CD4-positive, alpha-beta T cell (primary cell): ENCODE measurements around the gene LST1. TPM values are rescaled to one million over a fixed set of nuclear protein-coding genes. Genes with fewer than 3 reads are reported as not detected.

Source experiments
- ATAC-seq: fragments of 200-7000 bp; cut with Tn5 transposase; one replicate; pipeline ENCODE4 v1.10.0; 2022; ENCODE audit warnings: mild to moderate bottlenecking; ENCODE audit not compliant: poor library complexity
- CTCF ChIA-PET: fragments of 350-600 bp; sonication (Branson Sonifier 250); formaldehyde crosslinking; loops from one replicate; lab custom pipeline; 2021; ENCODE audit warnings: antibody characterized with exemption, inconsistent platforms; lab: Charles Lee
- POLR2A ChIA-PET: fragments of 350-600 bp; sonication (Branson Sonifier 250); formaldehyde crosslinking; loops from one replicate; lab custom pipeline; 2021; ENCODE audit warnings: antibody characterized with exemption, inconsistent platforms; lab: Charles Lee
- DNase-seq, 14 experiments: peaks; one replicate each; pipeline ENCODE4 v3.0.0-alpha.2; 2013 to 2020; ENCODE audit warnings: mixed read lengths in 2 of 14
- H3K27ac ChIP-seq, 2 donors: one replicate each; pipeline versions ENCODE4 v1.5.1 to v1.7.0; 2013; ENCODE audit warnings: low read length in 2 of 2, low read depth in 1 of 2, mild to moderate bottlenecking in 1 of 2
- H3K27me3 ChIP-seq, 2 experiments: 1 replicate in 1 of 2; 2 replicates in 1 of 2; pipeline versions ENCODE4 v1.6.1 to v1.7.0; 2013; ENCODE audit warnings: low read length in 2 of 2, control low read depth in 1 of 2, mild to moderate bottlenecking in 1 of 2, moderate library complexity in 1 of 2; ENCODE audit not compliant: insufficient read depth in 2 of 2, control insufficient read depth in 1 of 2
- H3K36me3 ChIP-seq: one replicate; pipeline ENCODE4 v1.6.1; 2013; ENCODE audit warnings: low read length, control low read depth; ENCODE audit not compliant: insufficient read depth
- H3K4me1 ChIP-seq: one replicate; pipeline ENCODE4 v1.6.1; 2013; ENCODE audit warnings: low read length, control low read depth; ENCODE audit not compliant: insufficient read depth
- H3K4me3 ChIP-seq: one replicate; pipeline ENCODE4 v1.5.1; 2013; ENCODE audit warnings: mild to moderate bottlenecking, low read length, moderate library complexity
- H3K9me3 ChIP-seq, 2 experiments: 1 replicate in 1 of 2; 2 replicates in 1 of 2; pipeline versions ENCODE4 v1.6.1 to v1.7.0; 2013; ENCODE audit warnings: low read length in 2 of 2, mild to moderate bottlenecking in 2 of 2, control low read depth in 1 of 2, moderate library complexity in 1 of 2; ENCODE audit not compliant: control insufficient read depth in 1 of 2, insufficient read depth in 1 of 2
- H3K27ac Mint-ChIP-seq: one replicate; pipeline ENCODE4 v1.8.0; 2020; ENCODE audit warnings: mixed read lengths
- H3K27me3 Mint-ChIP-seq: one replicate; pipeline ENCODE4 v1.8.0; 2021; ENCODE audit warnings: mixed read lengths
- H3K36me3 Mint-ChIP-seq: one replicate; pipeline ENCODE4 v1.8.0; 2021; ENCODE audit warnings: low read depth, mixed read lengths
- H3K4me1 Mint-ChIP-seq: one replicate; pipeline ENCODE4 v1.8.0; 2021; ENCODE audit warnings: low read depth, mixed read lengths
- H3K4me3 Mint-ChIP-seq: one replicate; pipeline ENCODE4 v1.8.0; 2020; ENCODE audit warnings: mild to moderate bottlenecking, mixed read lengths
- H3K9me3 Mint-ChIP-seq: one replicate; pipeline ENCODE4 v1.8.0; 2020; ENCODE audit warnings: mixed read lengths
- CTCF ChIP-seq: fragments of 200-600 bp; IDR thresholded peaks from one replicate; pipeline ENCODE4 v1.8.0; 2022; ENCODE audit warnings: antibody characterized with exemption, mild to moderate bottlenecking
- intact Hi-C, 2 experiments: fragments of 100-400 bp; cut with DNase I in 1 of 2; cut with micrococcal nuclease in 1 of 2; formaldehyde crosslinking; loops; one replicate each; pipeline versions ENCODE4 v1.15.1 to v1.9.0; 2023 to 2025; cut with DNase I, micrococcal nuclease
- total RNA-seq, 174 experiments: library from RNA in 2 of 174; stranded (reverse) in 2 of 174; gene quantifications; one replicate each; pipeline ENCODE4 v1.2.3 and lab custom pipeline; 2021 to 2026

Gene LST1
- total RNA-seq, 2 experiments from 2014 or later = 8.9 to 10.3 TPM

GRCh38 chr6:31629014-31629413 lies 42.9 kb downstream of the LST1 start:
- no peaks in the 10 kb centered on the region for H3K9me3 ChIP-seq
- DNase-seq (no peak), ATAC-seq (no peak)
- H3K4me3 ChIP-seq = no peak overlapping the region
- H3K36me3 ChIP-seq = peaks cover 100% of the 10 kb centered on the region
- H3K9me3 Mint-ChIP-seq = no peaks in the 10 kb centered on the region
- no peaks in the 10 kb centered on the region for H3K27me3 ChIP-seq
- peaks cover 2% of the 10 kb centered on the region for H3K4me1 ChIP-seq
- CTCF ChIA-PET = interaction anchor here (0.6 kb wide), 1 partner anchor 77 kb away, joined by 4 read pairs; no protein-coding TSS in a partner anchor
- POLR2A ChIA-PET = interaction anchor here (2.1 kb wide), 1 partner anchor 23 kb away, joined by 6 read pairs; the partner anchor contains the start of gene BAG6
- no peaks in the 10 kb centered on the region for H3K4me1 Mint-ChIP-seq
- no peak for TF ChIP-seq CTCF
- no peaks in the 10 kb centered on the region for H3K27me3 Mint-ChIP-seq
- intact Hi-C loops = no loop called here
- H3K27ac ChIP-seq = no peak overlapping the region
- H3K36me3 Mint-ChIP-seq = peaks cover 97% of the 10 kb centered on the region
- H3K27ac Mint-ChIP-seq = no peak overlapping the region
- H3K4me3 Mint-ChIP-seq = no peak overlapping the region

GRCh38 chr6:31630177-31630934 lies 44.3 kb downstream of the LST1 start:
- H3K4me1 ChIP-seq = peaks cover 2% of the 10 kb centered on the region
- DNase-seq (no peak), ATAC-seq (no peak)
- intact Hi-C loops = no loop called here
- Mint-ChIP-seq H3K4me3 (no peak overlapping the region), H3K27me3 (no peaks in the 10 kb centered on the region), H3K4me1 (no peaks in the 10 kb centered on the region), H3K27ac (no peak overlapping the region), H3K36me3 (peaks cover 99% of the 10 kb centered on the region), H3K9me3 (no peaks in the 10 kb centered on the region)
- no peaks in the 10 kb centered on the region for H3K27me3 ChIP-seq
- H3K4me3 ChIP-seq = no peak overlapping the region
- peaks cover 100% of the 10 kb centered on the region for H3K36me3 ChIP-seq
- CTCF ChIA-PET = no interaction called here
- POLR2A ChIA-PET = interaction anchor here (2.1 kb wide), 1 partner anchor 22 kb away, joined by 6 read pairs; the partner anchor contains the start of gene BAG6
- H3K9me3 ChIP-seq = no peaks in the 10 kb centered on the region
- TF ChIP-seq CTCF = no peak
- H3K27ac ChIP-seq = no peak overlapping the region

GRCh38 chr6:31631209-31631608 lies 45.1 kb downstream of the LST1 start:
- Mint-ChIP-seq H3K9me3 (no peaks in the 10 kb centered on the region), H3K27ac (no peak overlapping the region), H3K27me3 (no peaks in the 10 kb centered on the region), H3K4me3 (no peak overlapping the region), H3K4me1 (no peaks in the 10 kb centered on the region), H3K36me3 (peaks cover 99% of the 10 kb centered on the region)
- intact Hi-C loops = no loop called here
- CTCF ChIA-PET = no interaction called here
- no peak overlapping the region for H3K4me3 ChIP-seq
- no peaks in the 10 kb centered on the region for H3K9me3 ChIP-seq
- H3K27ac ChIP-seq = no peak overlapping the region
- no peak for TF ChIP-seq CTCF
- H3K27me3 ChIP-seq = no peaks in the 10 kb centered on the region
- H3K36me3 ChIP-seq = peaks cover 100% of the 10 kb centered on the region
- ATAC-seq = no peak
- DNase-seq = no peak
- H3K4me1 ChIP-seq = peaks cover 2% of the 10 kb centered on the region
- POLR2A ChIA-PET = no interaction called here
